MCF 10A (cell line): ENCODE data around the gene SEH1L. TPM values are rescaled to one million over a fixed set of nuclear protein-coding genes. Genes with fewer than 3 reads are reported as not detected.

Experiments used
- BruUV-seq: library from RNA; stranded (reverse); fragments of 400-500 nt; replicated peaks from 2 replicates; lab custom pipeline; 2021; lab: Mats Ljungman, UMichigan
- CTCF ChIA-PET: fragments of 300-600 bp; sonication (Branson Sonifier 250); formaldehyde crosslinking; extraction: SDS; loops from one replicate; lab custom pipeline; 2021; ENCODE audit warnings: antibody characterized with exemption, inconsistent platforms; lab: Yijun Ruan, JAX
- POLR2A ChIA-PET: fragments of 300-600, 350-650 bp; sonication (Branson Sonifier 250); formaldehyde crosslinking; extraction: SDS; loops from one replicate; lab custom pipeline; 2020; ENCODE audit warnings: antibody characterized with exemption, inconsistent platforms; lab: Yijun Ruan, JAX
- DNase-seq: peaks from one replicate; pipeline ENCODE4 v3.0.0-alpha.2; 2018; ENCODE audit not compliant: unreplicated experiment
- H3K27ac Mint-ChIP-seq: one replicate; pipeline ENCODE4 v1.8.0; 2022; ENCODE audit warnings: mild to moderate bottlenecking, low read depth, mixed read lengths; ENCODE audit not compliant: unreplicated experiment
- H3K27me3 Mint-ChIP-seq: one replicate; pipeline ENCODE4 v1.8.0; 2022; ENCODE audit warnings: mixed read lengths; ENCODE audit not compliant: insufficient read depth, unreplicated experiment
- H3K36me3 Mint-ChIP-seq: one replicate; pipeline ENCODE4 v1.8.0; 2022; ENCODE audit warnings: mild to moderate bottlenecking, moderate library complexity, mixed read lengths; ENCODE audit not compliant: insufficient read depth, unreplicated experiment
- H3K4me1 Mint-ChIP-seq: one replicate; pipeline ENCODE4 v1.8.0; 2022; ENCODE audit warnings: mixed read lengths; ENCODE audit not compliant: insufficient read depth, unreplicated experiment
- H3K4me3 Mint-ChIP-seq: one replicate; pipeline ENCODE4 v1.8.0; 2022; ENCODE audit warnings: mild to moderate bottlenecking, moderate library complexity, mixed read lengths; ENCODE audit not compliant: unreplicated experiment
- H3K9me3 Mint-ChIP-seq: one replicate; pipeline ENCODE4 v1.8.0; 2022; ENCODE audit warnings: mixed read lengths; ENCODE audit not compliant: unreplicated experiment
- intact Hi-C: fragments of 100-400 bp; cut with micrococcal nuclease; formaldehyde crosslinking; loops from 2 replicates; pipeline ENCODE4 v1.14.1; 2022
- total RNA-seq: library from RNA; stranded (reverse); gene quantifications from 2 replicates; pipeline ENCODE4 v1.2.3, GENCODE V29; 2022
- TF ChIP-seq, protein P1 (sequence below): fragments of 200-600 bp; IDR thresholded peaks from one replicate; pipeline ENCODE4 v1.8.0; 2022; ENCODE audit warnings: antibody characterized with exemption, mild to moderate bottlenecking; ENCODE audit not compliant: unreplicated experiment

SEH1L gene
- total RNA-seq, 1 experiment from 2014 or later = 139 TPM

DNA sequence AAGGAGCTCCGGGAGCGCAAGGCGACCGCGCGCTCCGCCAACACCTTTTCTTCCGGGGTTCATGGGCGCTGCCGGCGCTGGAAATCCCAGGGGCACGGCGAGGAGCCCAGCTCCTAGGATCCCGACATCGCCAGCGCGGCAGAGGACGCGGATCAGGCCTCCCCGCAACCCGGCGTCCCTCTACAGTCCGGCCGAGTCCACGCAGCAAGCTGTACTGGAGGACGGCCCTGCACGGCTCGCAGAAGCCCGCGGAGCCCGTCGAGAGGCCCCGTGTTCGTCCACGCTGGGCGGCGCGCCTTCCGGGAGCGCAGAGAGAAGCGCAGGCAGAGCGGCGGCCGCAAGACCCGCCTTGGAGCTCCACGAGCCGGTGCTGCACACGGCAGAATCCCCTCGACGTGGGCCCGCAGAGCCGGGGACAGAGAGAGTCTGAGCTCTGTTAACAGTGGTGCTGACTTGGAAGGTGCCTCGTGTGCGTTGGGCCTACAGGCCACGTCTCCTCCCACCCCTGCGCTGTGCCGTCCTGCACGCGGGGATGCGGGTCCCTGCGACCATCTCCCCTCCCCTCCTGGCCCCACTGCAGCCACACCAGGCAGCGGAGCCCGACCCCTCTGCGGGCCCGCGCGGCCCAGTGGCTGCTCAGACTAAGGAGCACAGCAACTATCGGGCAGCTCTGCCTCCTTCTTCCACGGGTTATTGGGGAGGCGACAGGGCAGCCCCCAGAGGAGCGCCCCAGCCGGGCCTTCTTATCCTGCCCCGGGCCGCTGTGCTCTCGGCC, 35.7 kb upstream of the SEH1L start:
- Mint-ChIP-seq H3K27me3 (no peaks in the 10 kb centered on the region), H3K27ac (no peak overlapping the region), H3K9me3 (no peaks in the 10 kb centered on the region), H3K4me1 (no peaks in the 10 kb centered on the region), H3K36me3 (peaks cover 6% of the 10 kb centered on the region), H3K4me3 (no peak overlapping the region)
- intact Hi-C loops = no loop called here
- BruUV-seq = no TSS peak
- TF ChIP-seq, protein P1, sequence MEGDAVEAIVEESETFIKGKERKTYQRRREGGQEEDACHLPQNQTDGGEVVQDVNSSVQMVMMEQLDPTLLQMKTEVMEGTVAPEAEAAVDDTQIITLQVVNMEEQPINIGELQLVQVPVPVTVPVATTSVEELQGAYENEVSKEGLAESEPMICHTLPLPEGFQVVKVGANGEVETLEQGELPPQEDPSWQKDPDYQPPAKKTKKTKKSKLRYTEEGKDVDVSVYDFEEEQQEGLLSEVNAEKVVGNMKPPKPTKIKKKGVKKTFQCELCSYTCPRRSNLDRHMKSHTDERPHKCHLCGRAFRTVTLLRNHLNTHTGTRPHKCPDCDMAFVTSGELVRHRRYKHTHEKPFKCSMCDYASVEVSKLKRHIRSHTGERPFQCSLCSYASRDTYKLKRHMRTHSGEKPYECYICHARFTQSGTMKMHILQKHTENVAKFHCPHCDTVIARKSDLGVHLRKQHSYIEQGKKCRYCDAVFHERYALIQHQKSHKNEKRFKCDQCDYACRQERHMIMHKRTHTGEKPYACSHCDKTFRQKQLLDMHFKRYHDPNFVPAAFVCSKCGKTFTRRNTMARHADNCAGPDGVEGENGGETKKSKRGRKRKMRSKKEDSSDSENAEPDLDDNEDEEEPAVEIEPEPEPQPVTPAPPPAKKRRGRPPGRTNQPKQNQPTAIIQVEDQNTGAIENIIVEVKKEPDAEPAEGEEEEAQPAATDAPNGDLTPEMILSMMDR = no peak
- ChIA-PET POLR2A (no interaction called here), CTCF (no interaction called here)
- no peak for DNase-seq

DNA sequence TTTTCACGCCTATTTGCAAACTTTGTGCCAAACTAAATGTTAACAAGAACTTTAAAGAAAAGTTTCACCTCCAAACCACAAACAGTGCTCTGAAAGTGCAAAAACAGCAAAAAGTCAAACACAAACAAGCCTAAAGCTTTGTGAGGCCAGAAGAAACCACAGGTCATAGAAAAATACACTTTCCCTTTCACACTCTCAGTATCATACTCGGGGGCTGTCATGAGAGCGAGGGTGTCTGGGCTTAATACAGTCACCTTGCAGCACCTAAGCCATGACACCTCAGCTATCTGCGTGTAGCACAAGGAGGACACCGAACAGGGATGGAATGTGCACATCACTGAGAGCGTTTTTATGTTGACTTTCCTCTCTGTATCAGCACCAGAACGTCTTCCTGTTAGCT, 26.6 kb upstream of the SEH1L start:
- TF ChIP-seq, protein P1 = no peak
- Mint-ChIP-seq H3K9me3 (no peaks in the 10 kb centered on the region), H3K4me3 (no peak overlapping the region), H3K27ac (no peak overlapping the region), H3K36me3 (no peaks in the 10 kb centered on the region), H3K4me1 (no peaks in the 10 kb centered on the region), H3K27me3 (no peaks in the 10 kb centered on the region)
- no TSS peak for BruUV-seq
- POLR2A ChIA-PET = interaction anchor here (0.6 to 1.4 kb wide), 4 partner anchors 26 to 1516 kb away, joined by 3 to 5 read pairs (median 3); no protein-coding TSS in a partner anchor
- no peak for DNase-seq
- CTCF ChIA-PET = interaction anchor here (0.5 to 2.2 kb wide), 6 partner anchors 13 to 1100 kb away, joined by 3 to 28 read pairs (median 4); no protein-coding TSS in a partner anchor
- intact Hi-C loops = no loop called here

DNA sequence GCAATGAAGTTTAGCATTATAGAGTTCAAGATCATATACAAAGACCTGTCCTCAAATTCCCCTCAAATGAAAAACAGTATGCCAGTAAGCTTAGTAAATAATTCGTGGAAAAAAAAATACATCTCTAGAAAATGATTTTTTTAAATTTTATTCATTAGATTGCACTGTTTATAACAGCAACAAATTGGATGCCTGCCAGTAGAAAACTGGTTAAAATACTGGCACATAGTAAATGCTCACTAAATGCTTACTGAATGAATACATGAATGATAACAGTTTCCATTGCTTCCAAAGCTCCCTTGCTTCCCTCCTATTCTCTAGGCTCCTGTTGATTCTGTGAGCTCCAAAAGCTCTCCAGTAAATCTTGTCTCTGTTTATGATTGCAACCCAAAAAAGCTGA, 25.5 kb upstream of the SEH1L start:
- H3K27me3 Mint-ChIP-seq = no peaks in the 10 kb centered on the region
- CTCF ChIA-PET = interaction anchor here (1.3 to 2.2 kb wide), 4 partner anchors 12 to 199 kb away, joined by 3 to 28 read pairs (median 5); no protein-coding TSS in a partner anchor

DNA sequence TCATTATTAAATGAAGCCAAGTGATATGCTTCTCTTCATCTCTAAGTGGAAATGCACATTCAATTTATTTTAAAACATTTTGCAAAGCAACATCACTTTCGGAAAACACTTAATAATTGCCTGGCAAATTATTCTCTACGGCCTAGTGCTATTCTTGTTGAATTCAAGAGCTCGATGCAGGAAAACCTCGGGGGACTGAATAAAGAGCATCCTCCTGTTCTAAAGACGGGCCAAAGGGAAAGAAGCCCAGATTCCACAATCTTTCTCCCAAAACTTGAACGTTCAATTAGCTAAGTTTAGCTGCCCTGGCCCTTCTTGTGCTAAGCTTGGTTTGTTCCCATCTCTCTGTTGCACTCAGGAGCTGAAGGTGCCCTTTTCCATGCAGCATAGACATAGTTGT, 23.2 kb upstream of the SEH1L start:
- DNase-seq = no peak
- no peak overlapping the region for H3K4me3 Mint-ChIP-seq
- CTCF ChIA-PET = interaction anchor here (3.9 kb wide), 1 partner anchor 10 kb away, joined by 34 read pairs; no protein-coding TSS in a partner anchor
- no peaks in the 10 kb centered on the region for H3K27me3 Mint-ChIP-seq
- POLR2A ChIA-PET = interaction anchor here (0.8 kb wide), 2 partner anchors 10 to 190 kb away, joined by 3 read pairs; no protein-coding TSS in a partner anchor
- TF ChIP-seq, protein P1 = no peak
- no TSS peak for BruUV-seq
- H3K9me3 Mint-ChIP-seq = no peaks in the 10 kb centered on the region
- H3K4me1 Mint-ChIP-seq = no peaks in the 10 kb centered on the region
- no peaks in the 10 kb centered on the region for H3K36me3 Mint-ChIP-seq
- intact Hi-C loops = no loop called here
- no peak overlapping the region for H3K27ac Mint-ChIP-seq

More for the DNA sequence above, 25.5 kb upstream of the SEH1L start:
- TF ChIP-seq, protein P1 = no peak
- intact Hi-C loops = no loop called here
- Mint-ChIP-seq H3K4me1 (no peaks in the 10 kb centered on the region), H3K9me3 (no peaks in the 10 kb centered on the region), H3K36me3 (no peaks in the 10 kb centered on the region), H3K27ac (no peak overlapping the region), H3K4me3 (no peak overlapping the region)
- no TSS peak for BruUV-seq
- POLR2A ChIA-PET = interaction anchor here (1.4 kb wide), 1 partner anchor 25 kb away, joined by 5 read pairs; no protein-coding TSS in a partner anchor
- no peak for DNase-seq
